IPS-18c (cell line): Measurements from ENCODE around the gene CCP110.
"Not testable (repeated sequence)": the region's sequence is repeated elsewhere in the genome, so short reads cannot be mapped to it uniquely, and the experiment has no call there.

Experiments
- H3K4me3 ChIP-seq: 2 replicates; pipeline ENCODE4 v1.7.0; 2013; ENCODE audit warnings: low read depth, mild to moderate bottlenecking, low read length, moderate library complexity; ENCODE audit not compliant: insufficient read depth
- H3K9me3 ChIP-seq: one replicate; pipeline ENCODE4 v1.6.1; 2013; ENCODE audit warnings: mild to moderate bottlenecking, low read length, moderate library complexity; ENCODE audit not compliant: control insufficient read depth, insufficient read depth

CCP110 gene

GRCh38 chr16:19524616-19525384, 1.1 kb downstream of the CCP110 start:
- Histone ChIP-seq H3K9me3 (no peaks in the 10 kb centered on the region), H3K4me3 (peak overlapping the region; percentile 88)

- H3K4me3 ChIP-seq, result peak overlapping the region; percentile 88; the same call in 1 of the 2 replicates
- no peaks in the 10 kb centered on the region for H3K9me3 ChIP-seq
Measured at GRCh38 chr16:19525385-19525723, 1.6 kb downstream of the CCP110 start.

- no peaks in the 10 kb centered on the region for H3K9me3 ChIP-seq
Measured at GRCh38 chr16:19527161-19527560, 3.4 kb downstream of the CCP110 start.

GRCh38 chr16:19528666-19529065, 4.9 kb downstream of the CCP110 start:
- Histone ChIP-seq H3K4me3 (no peak overlapping the region), H3K9me3 (no peaks in the 10 kb centered on the region)

More at GRCh38 chr16:19527161-19527560, 3.4 kb downstream of the CCP110 start:
- no peak overlapping the region for H3K4me3 ChIP-seq

- Histone ChIP-seq H3K9me3 (peaks cover 2% of the 10 kb centered on the region), H3K4me3 (no peak overlapping the region)
Measured at GRCh38 chr16:19532601-19533000, 8.9 kb downstream of the CCP110 start.

GRCh38 chr16:19540241-19540970, 16.7 kb downstream of the CCP110 start:
- peaks cover 2% of the 10 kb centered on the region for H3K9me3 ChIP-seq
- no peak overlapping the region for H3K4me3 ChIP-seq

GRCh38 chr16:19542138-19542821, 18.5 kb downstream of the CCP110 start:
- Histone ChIP-seq H3K9me3 (no peaks in the 10 kb centered on the region), H3K4me3 (no peak overlapping the region)

GRCh38 chr16:19543278-19543996, 19.7 kb downstream of the CCP110 start:
- not testable (repeated sequence) for H3K9me3 ChIP-seq, H3K4me3 ChIP-seq

- Histone ChIP-seq H3K4me3 (no peak overlapping the region), H3K9me3 (no peaks in the 10 kb centered on the region)
Measured at GRCh38 chr16:19548144-19548543, 24.4 kb downstream of the CCP110 start.

- no peaks in the 10 kb centered on the region for H3K9me3 ChIP-seq
- no peak overlapping the region for H3K4me3 ChIP-seq
Measured at GRCh38 chr16:19549673-19550072, 25.9 kb downstream of the CCP110 start.

GRCh38 chr16:19555186-19555937, 31.6 kb downstream of the CCP110 start, which contains the start of gene VPS35L:
Gene VPS35L, plus strand, starts transcription at chr16:19555703. Its CDS starts 27 bp downstream, at chr16:19555730.
- H3K4me3 ChIP-seq, result peak within 1 kb of the TSS; percentile 99

GRCh38 chr16:19555938-19556771, 32.4 kb downstream of the CCP110 start:
- H3K9me3 ChIP-seq, result no peaks in the 10 kb centered on the region
- H3K4me3 ChIP-seq, result peak overlapping the region; percentile 99

More at GRCh38 chr16:19555186-19555937, 31.6 kb downstream of the CCP110 start, which contains the start of gene VPS35L:
- no peaks in the 10 kb centered on the region for H3K9me3 ChIP-seq

GRCh38 chr16:19559242-19559910, 35.6 kb downstream of the CCP110 start:
- Histone ChIP-seq H3K4me3 (no peak overlapping the region), H3K9me3 (no peaks in the 10 kb centered on the region)

GRCh38 chr16:19560078-19560477, 36.3 kb downstream of the CCP110 start:
- Histone ChIP-seq H3K4me3 (no peak overlapping the region), H3K9me3 (no peaks in the 10 kb centered on the region)

- Histone ChIP-seq H3K4me3 (no peak overlapping the region), H3K9me3 (no peaks in the 10 kb centered on the region)
Measured at GRCh38 chr16:19563377-19563776, 39.6 kb downstream of the CCP110 start.
